Ectodermal cell (in vitro differentiated cells): Measurements from ENCODE around the gene ARHGEF38. TPM values are rescaled to one million over a fixed set of nuclear protein-coding genes. Genes with fewer than 3 reads are reported as not detected.

Experiments
- H3K27ac ChIP-seq: 2 replicates; pipeline ENCODE4 v1.7.0; 2013; ENCODE audit warnings: mild to moderate bottlenecking, low read depth, low read length; ENCODE audit not compliant: insufficient read depth, poor library complexity, severe bottlenecking
- H3K27me3 ChIP-seq: 2 replicates; pipeline ENCODE4 v1.7.0; 2013; ENCODE audit warnings: mild to moderate bottlenecking, low read length; ENCODE audit not compliant: insufficient read depth, control insufficient read depth, poor library complexity, severe bottlenecking
- H3K36me3 ChIP-seq: one replicate; pipeline ENCODE4 v1.7.0; 2013; ENCODE audit warnings: low read length; ENCODE audit not compliant: control insufficient read depth, insufficient read depth
- H3K4me1 ChIP-seq: one replicate; pipeline ENCODE4 v1.7.0; 2013; ENCODE audit warnings: low read length; ENCODE audit not compliant: control insufficient read depth, insufficient read depth
- H3K4me3 ChIP-seq: 2 replicates; pipeline ENCODE4 v1.7.0; 2013; ENCODE audit warnings: low read depth, low read length, control low read depth; ENCODE audit not compliant: insufficient read depth
- H3K9me3 ChIP-seq: 2 replicates; pipeline ENCODE4 v1.7.0; 2013; ENCODE audit warnings: mild to moderate bottlenecking, low read length, moderate library complexity; ENCODE audit not compliant: control insufficient read depth
- WGBS, 2 experiments: methylation state at CpG; one replicate each; pipeline ENCODE4 v1.1.7; 2013; ENCODE audit warnings: missing lambda C conversion rate in 2 of 2; 5-methylcytosine and 5-hydroxymethylcytosine counted together
- polyA plus RNA-seq, 4 experiments: library from polyadenylated mRNA; stranded (reverse); fragments of 50-300 nt; gene quantifications; one replicate each; pipeline ENCODE4 v1.2.3, GENCODE V29; 2013

ARHGEF38 gene, protein sequence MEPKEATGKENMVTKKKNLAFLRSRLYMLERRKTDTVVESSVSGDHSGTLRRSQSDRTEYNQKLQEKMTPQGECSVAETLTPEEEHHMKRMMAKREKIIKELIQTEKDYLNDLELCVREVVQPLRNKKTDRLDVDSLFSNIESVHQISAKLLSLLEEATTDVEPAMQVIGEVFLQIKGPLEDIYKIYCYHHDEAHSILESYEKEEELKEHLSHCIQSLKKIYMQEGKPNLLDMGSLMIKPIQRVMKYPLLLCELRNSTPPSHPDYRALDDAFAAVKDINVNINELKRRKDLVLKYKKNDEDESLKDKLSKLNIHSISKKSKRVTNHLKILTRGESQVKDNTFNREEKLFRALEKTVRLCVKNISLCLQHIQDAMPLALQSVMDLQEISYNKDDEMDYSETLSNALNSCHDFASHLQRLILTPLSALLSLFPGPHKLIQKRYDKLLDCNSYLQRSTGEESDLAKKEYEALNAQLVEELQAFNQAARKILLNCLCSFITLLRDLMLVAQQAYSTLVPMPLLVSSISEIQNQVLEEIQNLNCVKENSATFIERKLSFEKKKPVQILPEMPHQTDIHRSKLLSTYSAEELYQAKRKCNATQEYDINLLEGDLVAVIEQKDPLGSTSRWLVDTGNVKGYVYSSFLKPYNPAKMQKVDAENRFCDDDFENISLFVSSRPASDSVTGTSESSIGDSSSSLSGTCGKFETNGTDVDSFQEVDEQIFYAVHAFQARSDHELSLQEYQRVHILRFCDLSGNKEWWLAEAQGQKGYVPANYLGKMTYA
- polyA plus RNA-seq (2013, experiment 1 of 4): 0.52 TPM
- polyA plus RNA-seq (2013, experiment 2 of 4): 0.57 TPM
- 0.16 TPM for polyA plus RNA-seq (2013, experiment 3 of 4)
- 0.53 TPM for polyA plus RNA-seq (2013, experiment 4 of 4)

DNA sequence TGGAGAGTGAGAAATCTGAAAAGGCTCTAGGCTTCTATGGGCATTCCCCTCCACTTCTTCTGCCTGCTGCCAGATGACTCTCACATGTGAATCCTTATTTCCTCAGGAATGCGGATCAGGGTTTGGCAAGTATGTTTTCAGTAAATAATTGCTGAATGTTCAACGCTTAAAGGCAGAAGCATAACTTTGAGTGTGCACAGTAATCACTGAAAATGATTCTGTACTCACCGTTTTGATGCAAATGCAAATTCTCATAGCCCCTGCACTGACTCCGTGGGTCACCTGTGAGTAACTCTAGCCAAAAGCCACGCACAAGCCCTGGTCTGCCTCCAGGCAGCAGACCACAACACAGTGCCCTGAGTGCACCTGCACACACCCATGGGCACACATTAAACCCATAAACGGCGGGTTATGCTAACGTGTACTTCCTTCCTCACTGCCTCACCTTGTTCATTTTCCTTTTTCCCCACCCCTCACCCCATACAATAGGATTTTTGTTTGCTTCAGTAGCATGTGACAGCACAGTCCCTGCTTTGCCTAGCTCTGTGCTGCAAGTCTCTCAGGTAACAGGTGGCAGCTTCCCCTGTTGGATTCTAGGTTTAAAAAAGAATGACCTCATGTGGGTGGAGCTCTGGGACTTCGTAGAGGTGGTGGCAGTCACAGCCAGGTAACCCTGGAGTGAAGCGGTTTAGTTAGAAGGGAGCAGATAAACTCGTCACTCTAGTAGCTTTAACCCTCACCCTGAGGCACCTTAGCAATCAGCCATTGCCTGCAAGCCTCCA, at the start of gene ARHGEF38:
TSS of gene ARHGEF38 (plus strand) at position 656 of the 782 bp plus-strand sequence. CDS start 146 bp downstream, outside the sequence.
- Histone ChIP-seq H3K4me1 (peaks cover 35% of the 10 kb centered on the region), H3K4me3 (no peak within 1 kb of the TSS), H3K36me3 (no peaks in the 10 kb centered on the region), H3K9me3 (no peaks in the 10 kb centered on the region), H3K27me3 (no peaks in the 10 kb centered on the region), H3K27ac (peak within 1 kb of the TSS; percentile 66)
- WGBS, 2 experiments: 39 to 42% methylated on average over 11 of the region's 11 CpGs

- Histone ChIP-seq H3K4me1 (no peaks in the 10 kb centered on the region), H3K27me3 (no peaks in the 10 kb centered on the region), H3K27ac (no peak overlapping the region), H3K9me3 (no peaks in the 10 kb centered on the region), H3K4me3 (no peak overlapping the region), H3K36me3 (no peaks in the 10 kb centered on the region)
- 100% methylated on average over 1 of the region's 2 CpGs; no CpG with 5 or more reads in 1 of the 2 experiments for WGBS, 2 experiments
These were observed 48.9 kb upstream of the ARHGEF38 start for GRCh38 chr4:105503484-105503883.

- H3K9me3 ChIP-seq: no peaks in the 10 kb centered on the region
- no peak overlapping the region for H3K27ac ChIP-seq
- H3K4me1 ChIP-seq: no peaks in the 10 kb centered on the region
- WGBS, 2 experiments: 82 to 92% methylated on average over 2 of the region's 2 CpGs
- H3K27me3 ChIP-seq: no peaks in the 10 kb centered on the region
- no peaks in the 10 kb centered on the region for H3K36me3 ChIP-seq
- no peak overlapping the region for H3K4me3 ChIP-seq
These were observed 47.7 kb upstream of the ARHGEF38 start for GRCh38 chr4:105504744-105505143.

GRCh38 chr4:105509291-105509690, 43.1 kb upstream of the ARHGEF38 start:
- no peaks in the 10 kb centered on the region for H3K36me3 ChIP-seq
- H3K9me3 ChIP-seq: no peaks in the 10 kb centered on the region
- H3K4me3 ChIP-seq: no peak overlapping the region
- no peaks in the 10 kb centered on the region for H3K4me1 ChIP-seq
- no peak overlapping the region for H3K27ac ChIP-seq
- 85 to 89% methylated on average over 1 of the region's 1 CpG for WGBS, 2 experiments
- no peaks in the 10 kb centered on the region for H3K27me3 ChIP-seq

DNA sequence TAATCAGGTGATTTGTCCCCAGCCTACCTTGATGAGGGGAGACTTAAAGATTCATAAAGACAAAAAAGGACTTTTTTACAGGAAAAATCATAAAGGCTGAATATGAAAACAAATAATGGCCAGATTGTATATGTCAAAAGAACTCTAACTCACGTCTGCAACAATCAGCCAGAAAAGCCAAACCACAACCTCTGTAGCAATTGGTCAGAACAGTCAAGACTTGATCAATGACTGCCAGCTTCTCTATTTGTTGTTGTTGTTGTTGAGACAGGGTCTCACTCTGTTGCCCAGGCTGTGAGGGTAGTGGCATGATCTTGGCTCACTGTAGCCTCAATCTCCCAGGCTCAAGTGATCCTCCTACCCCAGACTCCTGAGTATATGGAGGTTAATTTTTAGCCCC, 42.7 kb upstream of the ARHGEF38 start:
- Histone ChIP-seq H3K27me3 (no peaks in the 10 kb centered on the region), H3K27ac (no peak overlapping the region), H3K4me3 (no peak overlapping the region), H3K4me1 (no peaks in the 10 kb centered on the region), H3K36me3 (no peaks in the 10 kb centered on the region), H3K9me3 (no peaks in the 10 kb centered on the region)
- 88% methylated on average over 1 of the region's 1 CpG; no CpG with 5 or more reads in 1 of the 2 experiments for WGBS, 2 experiments

DNA sequence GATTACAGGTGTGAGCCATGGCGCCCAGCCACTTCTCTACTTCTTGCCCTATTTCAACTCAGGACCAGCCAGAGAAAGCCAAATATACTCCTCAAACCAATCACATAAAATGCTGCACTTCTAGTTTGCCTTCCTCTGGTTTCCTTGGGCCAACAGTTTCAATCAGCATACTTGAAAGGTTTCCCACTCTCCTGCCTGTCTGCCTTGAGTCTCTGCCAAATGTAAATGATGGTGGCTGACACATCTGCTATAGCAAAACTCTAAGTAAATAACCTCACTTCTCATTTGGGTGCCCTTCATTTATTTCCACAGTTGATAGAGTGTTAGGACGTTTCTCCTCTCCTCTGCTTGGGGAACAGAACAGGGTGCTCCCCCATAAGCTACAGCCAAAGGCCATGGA, 42.2 kb upstream of the ARHGEF38 start:
- Histone ChIP-seq H3K4me3 (no peak overlapping the region), H3K9me3 (no peaks in the 10 kb centered on the region), H3K36me3 (no peaks in the 10 kb centered on the region), H3K27me3 (no peaks in the 10 kb centered on the region), H3K27ac (no peak overlapping the region), H3K4me1 (no peaks in the 10 kb centered on the region)
- WGBS, 2 experiments: 67 to 71% methylated on average over 2 of the region's 2 CpGs

DNA sequence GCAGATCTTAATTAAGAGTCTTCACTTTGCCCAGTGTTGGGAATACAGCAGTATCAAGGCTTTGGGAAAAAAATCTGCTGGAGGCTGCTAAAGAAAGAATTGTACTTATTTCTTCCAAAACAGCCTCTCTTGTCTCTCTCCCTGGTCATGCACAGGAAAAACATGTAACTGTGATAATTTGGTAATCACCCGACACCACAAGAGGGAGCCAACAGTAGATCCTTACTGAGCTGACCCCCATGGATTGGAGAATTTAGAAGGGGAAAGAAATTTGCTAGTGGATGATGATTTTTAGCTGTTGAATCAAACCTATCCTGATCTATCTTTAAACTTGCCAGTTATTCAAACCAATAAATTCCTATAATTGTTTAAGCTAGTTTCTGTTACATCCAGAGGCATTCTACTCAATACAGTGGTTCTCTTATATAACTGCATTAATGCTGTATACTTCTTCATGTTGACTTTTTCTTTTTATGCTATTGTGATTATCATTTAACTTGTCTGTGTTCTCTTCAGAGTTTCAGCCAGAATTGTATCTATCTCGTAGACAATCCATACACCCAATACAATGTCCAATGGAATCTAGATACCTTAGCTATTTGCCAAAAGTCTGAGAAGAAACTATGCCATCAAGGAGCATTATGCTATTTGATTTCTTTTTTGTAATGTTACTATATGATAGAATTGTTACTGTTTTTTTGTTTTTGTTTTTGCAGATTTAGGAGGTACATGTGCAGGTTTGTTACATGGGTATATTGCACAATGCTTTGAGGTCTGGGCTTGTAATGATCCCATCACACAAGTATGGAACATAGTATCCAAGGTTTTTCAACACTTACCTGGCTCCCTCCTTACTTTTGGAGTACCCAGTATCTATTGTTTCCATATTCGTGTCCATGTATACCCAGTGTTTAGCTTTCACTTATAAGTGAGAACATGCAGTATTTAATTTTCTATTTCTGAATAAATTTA, 31.3 kb upstream of the ARHGEF38 start:
- WGBS, 2 experiments: 13 to 30% methylated on average over 3 of the region's 3 CpGs
- no peaks in the 10 kb centered on the region for H3K9me3 ChIP-seq
- H3K4me1 ChIP-seq: no peaks in the 10 kb centered on the region
- H3K27ac ChIP-seq: no peak overlapping the region
- H3K36me3 ChIP-seq: no peaks in the 10 kb centered on the region
- H3K4me3 ChIP-seq: no peak overlapping the region
- H3K27me3 ChIP-seq: no peaks in the 10 kb centered on the region

GRCh38 chr4:105526656-105527055, 25.8 kb upstream of the ARHGEF38 start:
- H3K4me3 ChIP-seq: no peak overlapping the region
- no peaks in the 10 kb centered on the region for H3K36me3 ChIP-seq
- WGBS, 2 experiments: 93 to 96% methylated on average over 15 of the region's 15 CpGs
- no peak overlapping the region for H3K27ac ChIP-seq
- H3K4me1 ChIP-seq: no peaks in the 10 kb centered on the region
- H3K9me3 ChIP-seq: no peaks in the 10 kb centered on the region
- H3K27me3 ChIP-seq: no peaks in the 10 kb centered on the region

DNA sequence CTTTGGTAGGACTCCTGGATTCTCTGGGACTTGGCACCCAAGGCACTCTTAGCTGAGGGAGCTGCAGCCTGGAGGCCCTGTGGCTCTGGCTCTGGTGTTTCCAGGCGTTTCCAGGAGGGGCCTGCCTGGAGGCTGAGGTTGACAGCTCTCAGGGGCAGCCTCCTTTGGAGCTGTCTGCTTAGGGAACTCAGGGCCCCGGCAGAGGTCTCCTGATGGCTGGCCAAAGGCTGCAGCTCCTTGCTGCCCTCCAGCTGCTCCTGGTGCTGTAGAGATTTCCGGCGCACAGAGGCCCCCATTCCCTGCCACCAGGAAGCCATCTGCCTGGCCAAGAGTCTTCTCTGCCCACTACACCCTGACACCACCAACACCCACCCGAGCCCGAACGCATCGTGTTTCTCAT, 25.3 kb upstream of the ARHGEF38 start:
- Histone ChIP-seq H3K4me3 (no peak overlapping the region), H3K27ac (no peak overlapping the region), H3K36me3 (no peaks in the 10 kb centered on the region), H3K9me3 (no peaks in the 10 kb centered on the region), H3K4me1 (no peaks in the 10 kb centered on the region), H3K27me3 (no peaks in the 10 kb centered on the region)
- WGBS, 2 experiments: 92 to 94% methylated on average over 8 of the region's 8 CpGs
